Measurements from ENCODE around the gene NEK7. TPM values are rescaled to one million over a fixed set of nuclear protein-coding genes. Genes with fewer than 3 reads are reported as not detected.

Gene NEK7
- total RNA-seq, 2 donors from 2014 or later, result 80.0 to 108 TPM

- Mint-ChIP-seq H3K27me3 (peaks cover 10 to 15% of the 10 kb centered on the region in 2 donors), H3K27ac (no peak overlapping the region), H3K4me1 (ENCODE audit: low read depth in 2 of 2) (peaks cover 0 to under 1% of the 10 kb centered on the region in 2 donors), H3K36me3 (no peaks in the 10 kb centered on the region), H3K9me3 (no peaks in the 10 kb centered on the region), H3K4me3 (no peak overlapping the region)
- DNase-seq (ENCODE audit: low spot score) (no peak), ATAC-seq (no peak)
Observed at GRCh38 chr1:198326232-198326631, 169.4 kb downstream of the NEK7 start.

- H3K9me3 Mint-ChIP-seq, result no peaks in the 10 kb centered on the region
Observed at GRCh38 chr1:198326915-198327314, 170.1 kb downstream of the NEK7 start.

GRCh38 chr1:198328458-198329032, 171.7 kb downstream of the NEK7 start:
- peaks cover 11 to 21% of the 10 kb centered on the region in 2 donors for H3K27me3 Mint-ChIP-seq

More at GRCh38 chr1:198326915-198327314, 170.1 kb downstream of the NEK7 start:
- Mint-ChIP-seq H3K27ac (no peak overlapping the region), H3K4me3 (no peak overlapping the region), H3K4me1 (ENCODE audit: low read depth in 2 of 2) (no peaks in the 10 kb centered on the region), H3K36me3 (no peaks in the 10 kb centered on the region), H3K27me3 (peaks cover 11 to 21% of the 10 kb centered on the region in 2 donors)
- DNase-seq (ENCODE audit: low spot score) (no peak), ATAC-seq (no peak)

GRCh38 chr1:198330982-198331615, 174.3 kb downstream of the NEK7 start:
- no peak overlapping the region for H3K4me3 Mint-ChIP-seq
- no peak for DNase-seq (ENCODE audit: low spot score)
- H3K9me3 Mint-ChIP-seq, result peaks cover 5% of the 10 kb centered on the region
- no peaks in the 10 kb centered on the region for H3K36me3 Mint-ChIP-seq
- no peaks in the 10 kb centered on the region for H3K4me1 Mint-ChIP-seq (ENCODE audit: low read depth in 2 of 2)
- ATAC-seq, result no peak
- H3K27me3 Mint-ChIP-seq, result peaks cover 14 to 21% of the 10 kb centered on the region in 2 donors
- H3K27ac Mint-ChIP-seq, result peak overlapping the region in 1 of 2 donors; percentile 14

More at GRCh38 chr1:198328458-198329032, 171.7 kb downstream of the NEK7 start:
- Mint-ChIP-seq H3K4me3 (no peak overlapping the region), H3K4me1 (ENCODE audit: low read depth in 2 of 2) (no peaks in the 10 kb centered on the region), H3K27ac (no peak overlapping the region), H3K36me3 (no peaks in the 10 kb centered on the region), H3K9me3 (no peaks in the 10 kb centered on the region)
- no peak for DNase-seq (ENCODE audit: low spot score)
- no peak for ATAC-seq

- H3K36me3 Mint-ChIP-seq, result peaks cover 7% of the 10 kb centered on the region
Observed at GRCh38 chr1:198333744-198334143, 176.9 kb downstream of the NEK7 start.

GRCh38 chr1:198335663-198336062, 178.9 kb downstream of the NEK7 start:
- H3K9me3 Mint-ChIP-seq, result peaks cover 5% of the 10 kb centered on the region
- H3K27me3 Mint-ChIP-seq, result peaks cover 7 to 11% of the 10 kb centered on the region in 2 donors
- ATAC-seq (no peak), DNase-seq (ENCODE audit: low spot score) (no peak)
- H3K4me1 Mint-ChIP-seq (ENCODE audit: low read depth in 2 of 2), result no peaks in the 10 kb centered on the region
- H3K36me3 Mint-ChIP-seq, result peaks cover 7% of the 10 kb centered on the region
- H3K27ac Mint-ChIP-seq, result no peak overlapping the region
- H3K4me3 Mint-ChIP-seq, result no peak overlapping the region

More at GRCh38 chr1:198333744-198334143, 176.9 kb downstream of the NEK7 start:
- Mint-ChIP-seq H3K9me3 (peaks cover 5% of the 10 kb centered on the region), H3K27me3 (peaks cover 14 to 21% of the 10 kb centered on the region in 2 donors), H3K4me3 (no peak overlapping the region), H3K4me1 (ENCODE audit: low read depth in 2 of 2) (no peaks in the 10 kb centered on the region), H3K27ac (no peak overlapping the region)
- DNase-seq (ENCODE audit: low spot score) (no peak), ATAC-seq (no peak)

GRCh38 chr1:198337886-198338285, 181.1 kb downstream of the NEK7 start:
- peaks cover 0 to 3% of the 10 kb centered on the region in 2 donors for H3K27me3 Mint-ChIP-seq
- H3K36me3 Mint-ChIP-seq, result peaks cover 7% of the 10 kb centered on the region

GRCh38 chr1:198340139-198340538, 183.3 kb downstream of the NEK7 start:
- Mint-ChIP-seq H3K9me3 (peaks cover 5% of the 10 kb centered on the region), H3K4me3 (no peak overlapping the region), H3K27ac (no peak overlapping the region), H3K36me3 (peaks cover 7% of the 10 kb centered on the region), H3K4me1 (ENCODE audit: low read depth in 2 of 2) (no peaks in the 10 kb centered on the region), H3K27me3 (peaks cover 0 to 5% of the 10 kb centered on the region in 2 donors)
- no peak for ATAC-seq
- no peak for DNase-seq (ENCODE audit: low spot score)

More at GRCh38 chr1:198337886-198338285, 181.1 kb downstream of the NEK7 start:
- H3K27ac Mint-ChIP-seq, result no peak overlapping the region
- ATAC-seq, result no peak
- no peaks in the 10 kb centered on the region for H3K4me1 Mint-ChIP-seq (ENCODE audit: low read depth in 2 of 2)
- no peak overlapping the region for H3K4me3 Mint-ChIP-seq
- H3K9me3 Mint-ChIP-seq, result peaks cover 5% of the 10 kb centered on the region
- no peak for DNase-seq (ENCODE audit: low spot score)

GRCh38 chr1:198346178-198346577, 189.4 kb downstream of the NEK7 start:
- no peaks in the 10 kb centered on the region for H3K9me3 Mint-ChIP-seq
- peaks cover 2 to 8% of the 10 kb centered on the region in 2 donors for H3K27me3 Mint-ChIP-seq
- no peak overlapping the region for H3K27ac Mint-ChIP-seq
- DNase-seq (ENCODE audit: low spot score), result no peak
- H3K4me1 Mint-ChIP-seq (ENCODE audit: low read depth in 2 of 2), result peaks cover 0 to 5% of the 10 kb centered on the region in 2 donors
- H3K36me3 Mint-ChIP-seq, result no peaks in the 10 kb centered on the region
- no peak for ATAC-seq
- H3K4me3 Mint-ChIP-seq, result no peak overlapping the region

GRCh38 chr1:198350456-198350855, 193.7 kb downstream of the NEK7 start:
- H3K9me3 Mint-ChIP-seq, result no peaks in the 10 kb centered on the region

GRCh38 chr1:198352975-198353695, 196.3 kb downstream of the NEK7 start:
- Mint-ChIP-seq H3K36me3 (no peaks in the 10 kb centered on the region), H3K4me3 (peak overlapping the region; percentile 70), H3K27me3 (peaks cover 0 to 8% of the 10 kb centered on the region in 2 donors), H3K4me1 (ENCODE audit: low read depth in 2 of 2) (peaks cover 6 to 19% of the 10 kb centered on the region in 2 donors), H3K27ac (peak overlapping the region; percentile 38 to 92), H3K9me3 (no peaks in the 10 kb centered on the region)
- DNase-seq (ENCODE audit: low spot score) (no peak), ATAC-seq (peak; percentile 69 to 89)

More at GRCh38 chr1:198350456-198350855, 193.7 kb downstream of the NEK7 start:
- DNase-seq (ENCODE audit: low spot score), result no peak
- H3K27me3 Mint-ChIP-seq, result peaks cover 0 to 8% of the 10 kb centered on the region in 2 donors
- H3K36me3 Mint-ChIP-seq, result no peaks in the 10 kb centered on the region
- H3K27ac Mint-ChIP-seq, result no peak overlapping the region
- peaks cover 6 to 19% of the 10 kb centered on the region in 2 donors for H3K4me1 Mint-ChIP-seq (ENCODE audit: low read depth in 2 of 2)
- no peak overlapping the region for H3K4me3 Mint-ChIP-seq
- ATAC-seq, result no peak

- peaks cover 0 to 3% of the 10 kb centered on the region in 2 donors for H3K27me3 Mint-ChIP-seq
- H3K36me3 Mint-ChIP-seq, result no peaks in the 10 kb centered on the region
- H3K4me1 Mint-ChIP-seq (ENCODE audit: low read depth in 2 of 2), result peaks cover 5 to 17% of the 10 kb centered on the region in 2 donors
- no peak overlapping the region for H3K4me3 Mint-ChIP-seq
- no peak overlapping the region for H3K27ac Mint-ChIP-seq
- no peaks in the 10 kb centered on the region for H3K9me3 Mint-ChIP-seq
- no peak for DNase-seq (ENCODE audit: low spot score)
- peak in 1 of 2 donors; percentile 47 for ATAC-seq
Observed at GRCh38 chr1:198357937-198358336, 201.1 kb downstream of the NEK7 start.

- DNase-seq (ENCODE audit: low spot score) (no peak), ATAC-seq (no peak)
- H3K9me3 Mint-ChIP-seq, result no peaks in the 10 kb centered on the region
- peaks cover 0 to 3% of the 10 kb centered on the region in 2 donors for H3K27me3 Mint-ChIP-seq
- no peaks in the 10 kb centered on the region for H3K36me3 Mint-ChIP-seq
- peaks cover 0 to 13% of the 10 kb centered on the region in 2 donors for H3K4me1 Mint-ChIP-seq (ENCODE audit: low read depth in 2 of 2)
- H3K27ac Mint-ChIP-seq, result no peak overlapping the region
- no peak overlapping the region for H3K4me3 Mint-ChIP-seq
Observed at GRCh38 chr1:198359024-198359653, 202.3 kb downstream of the NEK7 start.

Measured in natural killer cell treated with Interleukin-12 subunit alpha and Interleukin-12 subunit beta and Interleukin-15 and Interleukin-18, amount 100 ng/mL, for 72 hours (primary cell).